Retinal pigment epithelial cell (primary cell): ENCODE measurements around the gene TATDN3.

Experiments used
- DNase-seq: peaks from one replicate; pipeline ENCODE4 v3.0.0-alpha.2; 2010; ENCODE audit warnings: low read depth
- H3K4me3 ChIP-seq: 2 replicates; pipeline ENCODE4 v1.5.1; 2011; ENCODE audit warnings: mild to moderate bottlenecking, low read length, control low read depth, moderate library complexity
- CTCF ChIP-seq: conservative IDR thresholded peaks from 2 replicates; pipeline ENCODE4 v1.5.1; 2011; ENCODE audit warnings: low read depth, low read length, control low read depth, inconsistent platforms

The TATDN3 gene

GRCh38 chr1:212791261-212791675 is 426 bp upstream of the TATDN3 start:
- no peak for TF ChIP-seq CTCF
- DNase-seq: peak; percentile 4

GRCh38 chr1:212792396-212792908 is 758 bp downstream of the TATDN3 start:
- TF ChIP-seq CTCF: no peak
- H3K4me3 ChIP-seq: peak overlapping the region; percentile 97
- DNase-seq: no peak

More at GRCh38 chr1:212791261-212791675, 426 bp upstream of the TATDN3 start:
- H3K4me3 ChIP-seq: peak overlapping the region; percentile 97

GRCh38 chr1:212794561-212795014 is 2.9 kb downstream of the TATDN3 start:
- no peak for TF ChIP-seq CTCF
- no peak for DNase-seq
- H3K4me3 ChIP-seq: no peak overlapping the region

GRCh38 chr1:212797681-212798080 is 6.0 kb downstream of the TATDN3 start:
- H3K4me3 ChIP-seq: no peak overlapping the region

GRCh38 chr1:212805767-212806166 is 14.1 kb downstream of the TATDN3 start:
- no peak for DNase-seq
- no peak overlapping the region for H3K4me3 ChIP-seq
- TF ChIP-seq CTCF: no peak

More at GRCh38 chr1:212797681-212798080, 6.0 kb downstream of the TATDN3 start:
- DNase-seq: no peak
- no peak for TF ChIP-seq CTCF

- no peak for TF ChIP-seq CTCF
- H3K4me3 ChIP-seq: no peak overlapping the region
- no peak for DNase-seq
Measured at GRCh38 chr1:212814537-212815334, 23.0 kb downstream of the TATDN3 start.
